ENCODE results near the gene LST1.

The LST1 gene

GRCh38 chr6:31560697-31561058 is 25.4 kb upstream of the LST1 start:
- DNase-seq = no peak

DNA sequence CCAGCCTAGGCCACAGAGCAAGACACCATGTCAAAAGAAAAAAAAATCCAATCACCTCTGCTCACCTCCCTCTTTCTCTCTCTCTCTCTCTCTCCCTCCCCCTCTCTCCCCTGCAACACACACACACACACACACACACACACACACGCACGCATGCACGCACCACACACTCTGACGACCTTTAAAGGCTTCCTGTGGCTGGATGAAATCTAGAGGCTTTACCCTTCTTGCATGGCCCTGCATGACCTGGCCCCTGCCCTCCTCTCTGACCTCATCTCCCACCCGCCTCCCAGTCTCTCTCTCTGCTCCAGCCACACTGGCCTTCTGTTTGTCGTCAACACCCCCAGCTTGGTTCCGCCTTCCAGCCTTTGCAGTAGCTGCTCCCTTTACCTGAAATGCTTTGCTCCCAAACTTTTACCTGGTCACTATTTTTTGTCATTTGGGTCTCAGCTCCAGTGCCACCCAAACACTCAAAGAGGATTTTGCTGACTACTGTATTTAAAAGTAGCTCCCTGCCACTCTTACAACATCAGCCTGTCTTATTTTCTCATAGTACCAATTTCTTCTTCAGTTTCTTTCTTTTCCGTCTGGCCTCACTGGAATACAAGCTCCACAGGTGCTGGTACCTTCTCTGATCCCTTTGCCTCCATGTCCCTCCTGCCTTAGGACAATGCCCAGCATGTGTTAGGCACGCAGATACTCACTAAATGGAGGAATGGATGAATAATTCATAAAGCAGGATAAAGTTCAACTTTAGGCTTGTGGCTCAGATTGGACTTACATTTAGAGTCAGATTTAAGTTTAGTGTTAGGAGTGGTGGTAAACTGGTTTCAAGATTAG is 18.3 kb upstream of the LST1 start:
- DNase-seq = peak; percentile 56

DNA sequence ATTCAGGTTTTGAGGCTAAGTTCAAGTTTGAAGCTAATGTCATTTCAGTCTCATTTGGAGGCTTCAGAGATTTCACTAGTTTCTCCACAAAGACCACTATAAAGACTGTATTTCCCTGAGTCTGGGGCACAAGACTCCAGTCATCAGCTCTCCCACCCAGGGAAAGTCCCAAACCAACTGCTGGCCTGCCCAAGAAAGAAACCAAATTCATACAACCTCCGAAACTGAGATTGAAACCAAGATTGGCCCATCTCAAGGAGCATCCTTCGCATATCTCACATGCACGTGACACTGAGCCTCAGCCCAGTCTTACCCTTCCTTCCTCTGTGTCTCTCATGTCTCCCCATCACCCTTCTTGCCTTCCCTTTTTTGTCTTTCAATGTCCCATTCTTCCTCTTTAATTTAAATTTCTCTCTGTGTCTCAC is 17.5 kb upstream of the LST1 start:
- peak; percentile 89 for DNase-seq

DNA sequence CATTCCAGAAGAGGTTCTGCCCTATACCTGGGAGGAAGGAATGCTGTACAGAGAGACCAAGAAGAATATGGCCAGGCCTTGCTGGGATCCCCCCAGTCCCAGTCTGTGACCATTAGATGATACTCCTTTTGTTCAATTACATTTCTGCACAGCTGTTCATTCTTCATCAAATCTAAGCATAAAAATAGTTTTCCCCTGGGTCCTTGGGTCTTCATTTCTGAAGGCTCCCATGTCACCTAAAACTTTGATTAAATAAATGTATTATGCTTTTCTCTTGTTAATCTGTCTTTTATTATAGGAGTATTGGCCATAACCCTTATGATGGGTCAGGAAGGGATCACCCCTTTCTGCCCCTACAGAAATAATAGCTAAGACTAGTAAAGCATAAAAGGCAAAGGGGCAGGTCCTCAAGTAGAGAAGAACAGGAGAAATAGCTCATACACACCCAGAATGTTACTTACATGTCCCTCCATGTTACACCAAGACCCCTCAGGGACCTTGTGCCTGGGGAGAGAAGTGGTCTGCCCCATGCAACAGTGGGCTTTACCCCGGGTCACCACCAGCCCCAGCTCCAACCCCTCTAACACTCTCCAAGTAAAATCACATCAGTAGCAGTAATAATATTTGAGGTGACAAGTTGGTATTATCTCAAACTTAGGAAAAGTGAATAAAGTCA is 16.1 kb upstream of the LST1 start:
- no peak for DNase-seq

GRCh38 chr6:31572041-31572911 is 13.8 kb upstream of the LST1 start, which contains the start of gene LTA:
TSS of gene LTA (plus strand) at chr6:31572289. CDS start at chr6:31572743, 454 bp downstream.
- DNase-seq = peak; percentile 82

- no peak for DNase-seq
Measured at GRCh38 chr6:31573239-31574105, 12.6 kb upstream of the LST1 start.

- no peak for DNase-seq
Measured at GRCh38 chr6:31574106-31575061, 11.7 kb upstream of the LST1 start.

GRCh38 chr6:31575335-31575901 is 10.7 kb upstream of the LST1 start, which contains the start of gene TNF:
TSS of gene TNF (plus strand) at chr6:31575565. CDS start at chr6:31575742, 177 bp downstream.
- peak; percentile 93 for DNase-seq

DNA sequence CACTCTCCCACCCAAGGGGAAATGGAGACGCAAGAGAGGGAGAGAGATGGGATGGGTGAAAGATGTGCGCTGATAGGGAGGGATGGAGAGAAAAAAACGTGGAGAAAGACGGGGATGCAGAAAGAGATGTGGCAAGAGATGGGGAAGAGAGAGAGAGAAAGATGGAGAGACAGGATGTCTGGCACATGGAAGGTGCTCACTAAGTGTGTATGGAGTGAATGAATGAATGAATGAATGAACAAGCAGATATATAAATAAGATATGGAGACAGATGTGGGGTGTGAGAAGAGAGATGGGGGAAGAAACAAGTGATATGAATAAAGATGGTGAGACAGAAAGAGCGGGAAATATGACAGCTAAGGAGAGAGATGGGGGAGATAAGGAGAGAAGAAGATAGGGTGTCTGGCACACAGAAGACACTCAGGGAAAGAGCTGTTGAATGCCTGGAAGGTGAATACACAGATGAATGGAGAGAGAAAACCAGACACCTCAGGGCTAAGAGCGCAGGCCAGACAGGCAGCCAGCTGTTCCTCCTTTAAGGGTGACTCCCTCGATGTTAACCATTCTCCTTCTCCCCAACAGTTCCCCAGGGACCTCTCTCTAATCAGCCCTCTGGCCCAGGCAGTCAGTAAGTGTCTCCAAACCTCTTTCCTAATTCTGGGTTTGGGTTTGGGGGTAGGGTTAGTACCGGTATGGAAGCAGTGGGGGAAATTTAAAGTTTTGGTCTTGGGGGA is 10.0 kb upstream of the LST1 start:
- DNase-seq = peak; percentile 21

GRCh38 chr6:31576897-31577578 is 9.0 kb upstream of the LST1 start:
- peak; percentile 62 for DNase-seq

- no peak for DNase-seq
Measured at GRCh38 chr6:31577579-31577966, 8.5 kb upstream of the LST1 start.

DNA sequence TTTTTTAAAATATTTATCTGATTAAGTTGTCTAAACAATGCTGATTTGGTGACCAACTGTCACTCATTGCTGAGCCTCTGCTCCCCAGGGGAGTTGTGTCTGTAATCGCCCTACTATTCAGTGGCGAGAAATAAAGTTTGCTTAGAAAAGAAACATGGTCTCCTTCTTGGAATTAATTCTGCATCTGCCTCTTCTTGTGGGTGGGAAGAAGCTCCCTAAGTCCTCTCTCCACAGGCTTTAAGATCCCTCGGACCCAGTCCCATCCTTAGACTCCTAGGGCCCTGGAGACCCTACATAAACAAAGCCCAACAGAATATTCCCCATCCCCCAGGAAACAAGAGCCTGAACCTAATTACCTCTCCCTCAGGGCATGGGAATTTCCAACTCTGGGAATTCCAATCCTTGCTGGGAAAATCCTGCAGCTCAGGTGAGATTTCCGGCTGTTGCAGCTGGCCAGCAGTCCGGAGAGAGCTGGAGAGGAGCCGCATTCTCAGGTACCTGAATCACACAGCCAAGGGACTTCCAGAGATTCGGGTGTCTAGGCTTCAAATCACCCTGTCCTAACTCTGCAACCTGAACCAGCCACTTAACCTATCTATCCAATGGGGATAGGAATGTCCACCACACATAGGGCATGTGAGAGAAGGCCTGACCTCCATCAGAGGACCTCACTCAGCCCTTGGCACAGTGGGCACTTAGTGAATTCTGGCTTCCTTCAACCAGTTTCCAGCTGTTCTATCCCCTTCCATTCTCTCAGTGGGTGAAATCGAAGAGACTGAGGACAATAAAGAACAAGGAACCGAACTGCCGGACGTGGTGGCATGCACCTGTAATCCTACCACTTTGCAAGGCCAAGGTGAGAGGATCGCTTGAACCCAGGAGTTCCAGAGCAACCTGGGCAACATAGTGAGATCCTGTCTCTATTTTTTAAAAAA is 7.6 kb upstream of the LST1 start:
- DNase-seq = peak; percentile 39

DNA sequence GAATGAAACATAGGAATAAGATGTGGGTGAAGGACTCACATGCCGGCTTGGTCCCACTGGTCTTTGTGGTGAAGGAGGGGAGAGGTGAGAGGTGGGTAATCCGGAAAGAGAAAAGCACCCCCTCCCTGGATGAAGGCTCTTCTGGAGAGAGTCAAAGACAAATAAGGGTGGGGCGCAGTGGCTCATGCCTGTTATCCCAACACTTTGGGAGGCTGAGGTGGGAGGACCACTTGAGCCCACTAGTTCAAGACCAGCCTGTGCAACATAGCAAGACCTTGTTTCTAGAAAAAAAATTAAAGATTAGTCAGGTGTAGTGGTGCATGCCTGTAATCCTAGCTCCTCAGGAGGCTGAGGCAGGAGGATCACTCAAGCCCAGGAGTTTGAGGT is 7.0 kb upstream of the LST1 start:
- DNase-seq = no peak

DNA sequence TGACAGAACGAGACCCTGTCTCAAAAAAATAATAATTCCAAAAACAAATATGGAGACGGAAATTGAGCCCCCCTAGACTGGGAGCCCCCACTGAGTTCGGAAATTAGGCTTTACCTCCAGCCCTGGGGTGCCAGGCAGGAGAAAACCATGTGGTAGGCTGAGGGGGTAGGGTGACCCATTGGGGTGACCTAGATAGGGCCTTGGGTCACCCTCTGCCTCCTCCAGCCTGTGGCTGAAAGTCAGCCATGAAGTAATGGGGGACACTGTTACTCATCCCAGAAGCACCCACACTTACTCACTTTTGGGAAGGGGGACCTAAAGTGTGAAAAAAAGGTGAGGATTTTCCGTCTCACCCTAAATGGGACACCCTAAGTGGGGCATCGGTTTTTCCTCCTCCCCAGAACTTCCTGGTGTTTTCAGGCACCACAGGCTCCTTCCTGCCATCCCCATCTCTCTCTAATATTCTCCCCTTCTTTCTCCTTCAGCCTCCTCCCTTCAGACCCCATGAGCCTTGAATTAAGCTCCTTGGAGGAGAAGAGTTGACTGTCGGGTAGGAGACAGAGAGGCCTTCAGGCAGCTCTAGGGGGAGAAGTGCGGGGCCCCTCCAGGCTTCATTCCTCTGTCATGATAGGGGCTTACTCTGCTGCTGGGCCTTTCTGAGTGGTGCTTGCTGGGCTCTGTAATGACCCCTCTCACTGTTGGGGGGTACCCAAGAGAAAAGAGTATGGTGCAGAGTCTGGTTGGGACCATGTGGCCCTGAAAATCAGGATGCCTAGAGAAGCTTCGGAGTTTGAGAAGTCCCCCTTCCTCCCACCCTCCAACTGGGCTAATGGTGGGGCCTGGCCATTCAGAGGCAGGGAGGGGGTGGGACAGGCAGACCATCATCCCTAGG is 6.3 kb upstream of the LST1 start:
- DNase-seq = peak; percentile 37

DNA sequence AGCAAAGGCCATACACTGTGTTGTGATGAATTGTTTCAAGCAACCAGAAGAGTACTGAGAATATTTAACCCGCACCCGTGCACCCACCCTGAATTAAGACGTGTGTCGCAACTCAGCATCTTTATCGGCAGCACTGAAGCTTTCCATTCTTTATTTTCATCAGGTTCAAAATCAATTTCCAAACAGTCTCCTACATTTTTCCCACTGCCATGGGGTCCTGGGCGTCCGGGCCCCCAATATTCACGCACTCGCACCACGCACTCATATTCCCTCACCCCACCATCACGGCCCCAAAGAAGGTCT is 5.7 kb upstream of the LST1 start:
- no peak for DNase-seq

DNA sequence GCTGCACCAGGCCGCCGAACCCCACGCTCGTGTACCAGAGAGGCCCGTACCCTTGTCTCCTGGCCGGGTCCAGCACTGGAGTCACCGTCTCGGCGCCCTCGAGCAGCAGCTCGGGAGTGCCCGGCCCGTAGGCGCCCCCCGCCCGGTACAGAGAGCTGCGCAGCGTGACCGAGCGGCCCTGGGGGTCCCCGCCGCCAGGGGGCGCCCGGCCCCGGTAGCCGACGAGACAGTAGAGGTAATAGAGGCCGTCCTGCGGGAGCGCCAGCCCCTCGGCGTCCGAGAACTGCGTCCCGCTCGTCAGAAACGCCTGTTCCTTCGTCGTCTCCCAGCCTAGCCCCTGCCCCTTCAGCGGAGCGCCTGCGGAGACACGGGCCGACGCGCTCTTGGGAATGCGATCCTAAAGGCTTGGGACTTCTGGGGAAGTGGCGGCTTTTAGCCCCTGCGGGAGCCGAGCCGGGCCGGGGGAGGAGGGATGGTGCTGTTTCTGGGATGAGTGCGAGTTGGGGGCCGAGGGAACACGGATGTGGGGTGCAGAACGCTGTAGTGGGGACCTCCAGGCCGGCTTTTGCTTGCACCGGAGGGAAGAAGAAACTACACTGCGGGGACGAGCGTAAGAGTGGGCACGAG is 5.2 kb upstream of the LST1 start:
- DNase-seq = peak; percentile 90
